Spleen (tissue), 7 donors: Measurements from ENCODE around the gene TECTA.

ENCODE experiments used
- POLR2A ChIP-seq, 3 donors: fragments of 450-650 bp; IDR thresholded peaks; one replicate each; pipeline ENCODE4 v1.5.1; 2017; ENCODE audit warnings: antibody characterized with exemption in 3 of 3, mild to moderate bottlenecking in 1 of 3
- POLR2AphosphoS5 ChIP-seq, 3 donors: sonication (generic); formaldehyde crosslinking; IDR thresholded peaks; one replicate each; pipeline ENCODE4 v1.5.1; 2017; ENCODE audit warnings: antibody characterized with exemption in 3 of 3
- TF ChIP-seq, protein P1 (sequence below), 11 experiments: fragments of 200-600 bp in 7 of 11; fragments of 450-650 bp in 4 of 11; sonication (generic) in 4 of 11; IDR thresholded peaks in 8 of 11; conservative IDR thresholded peaks in 3 of 11; 1 replicate in 7 of 11; 2 replicates in 4 of 11; pipeline versions ENCODE4 v1.4.0 to v1.8.0; 2016 to 2021; ENCODE audit warnings: antibody characterized with exemption in 11 of 11, inconsistent platforms in 4 of 11, mild to moderate bottlenecking in 1 of 11
- donor health status: DM: no; HTN: no; CAD: no; lungs with moderate emphysema.
- donor health status: DM: no; HTN: no; CAD: no.
- donor health status: DM: no; HTN: no; CAD: no.

DNA sequence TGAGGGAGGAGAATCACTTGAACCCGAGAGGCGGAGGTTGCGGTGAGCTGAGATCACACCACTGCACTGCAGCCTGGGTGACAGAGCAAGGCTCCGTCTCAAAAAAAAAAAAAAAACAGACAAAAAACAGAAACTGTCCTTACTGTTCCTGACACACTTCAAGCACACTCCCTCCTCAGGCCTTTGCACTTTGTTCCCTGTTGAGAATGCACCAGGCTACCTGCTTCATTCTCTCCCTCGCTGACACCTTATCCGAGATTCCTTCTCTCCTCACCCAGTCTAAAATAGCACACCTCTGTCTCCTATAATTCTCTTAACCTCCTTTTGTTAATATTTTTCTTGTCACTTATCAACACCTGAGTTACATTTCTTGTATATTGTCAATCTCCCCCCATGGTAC lies 32.3 kb upstream of the TECTA start:
- TF ChIP-seq, protein P1, sequence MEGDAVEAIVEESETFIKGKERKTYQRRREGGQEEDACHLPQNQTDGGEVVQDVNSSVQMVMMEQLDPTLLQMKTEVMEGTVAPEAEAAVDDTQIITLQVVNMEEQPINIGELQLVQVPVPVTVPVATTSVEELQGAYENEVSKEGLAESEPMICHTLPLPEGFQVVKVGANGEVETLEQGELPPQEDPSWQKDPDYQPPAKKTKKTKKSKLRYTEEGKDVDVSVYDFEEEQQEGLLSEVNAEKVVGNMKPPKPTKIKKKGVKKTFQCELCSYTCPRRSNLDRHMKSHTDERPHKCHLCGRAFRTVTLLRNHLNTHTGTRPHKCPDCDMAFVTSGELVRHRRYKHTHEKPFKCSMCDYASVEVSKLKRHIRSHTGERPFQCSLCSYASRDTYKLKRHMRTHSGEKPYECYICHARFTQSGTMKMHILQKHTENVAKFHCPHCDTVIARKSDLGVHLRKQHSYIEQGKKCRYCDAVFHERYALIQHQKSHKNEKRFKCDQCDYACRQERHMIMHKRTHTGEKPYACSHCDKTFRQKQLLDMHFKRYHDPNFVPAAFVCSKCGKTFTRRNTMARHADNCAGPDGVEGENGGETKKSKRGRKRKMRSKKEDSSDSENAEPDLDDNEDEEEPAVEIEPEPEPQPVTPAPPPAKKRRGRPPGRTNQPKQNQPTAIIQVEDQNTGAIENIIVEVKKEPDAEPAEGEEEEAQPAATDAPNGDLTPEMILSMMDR (IDR thresholded peaks at IDR 0.05 in 8 of 11, conservative IDR thresholded peaks at IDR 0.05 in 3 of 11): no peak
- TF ChIP-seq POLR2AphosphoS5 (IDR thresholded peaks at IDR 0.05) (no peak), POLR2A (IDR thresholded peaks at IDR 0.05) (no peak)
